GM18517 (cell line): ENCODE results near the gene APP.

Experiments
- ATAC-seq: cut with Tn5 transposase; IDR thresholded peaks from one replicate; pipeline ENCODE4 v1.9.1; 2021; ENCODE audit warnings: mild to moderate bottlenecking, moderate library complexity; ENCODE audit not compliant: unreplicated experiment

Gene APP

GRCh38 chr21:25987531-25987930 lies 183.0 kb downstream of the APP start:
- ATAC-seq = no peak

GRCh38 chr21:25986928-25987327 lies 183.6 kb downstream of the APP start:
- ATAC-seq = no peak

GRCh38 chr21:25985990-25986389 lies 184.6 kb downstream of the APP start:
- no peak for ATAC-seq

- ATAC-seq = no peak
Observed at GRCh38 chr21:25984538-25984937, 186.0 kb downstream of the APP start.

- ATAC-seq = no peak
Observed at GRCh38 chr21:25983745-25984144, 186.8 kb downstream of the APP start.

GRCh38 chr21:25980710-25981109 lies 189.9 kb downstream of the APP start:
- ATAC-seq = no peak

- ATAC-seq = no peak
Observed at GRCh38 chr21:25979845-25980616, 190.5 kb downstream of the APP start.

GRCh38 chr21:25977068-25977611 lies 193.4 kb downstream of the APP start:
- no peak for ATAC-seq

GRCh38 chr21:25974964-25975363 lies 195.6 kb downstream of the APP start:
- ATAC-seq = no peak

GRCh38 chr21:25970254-25970930 lies 200.2 kb downstream of the APP start:
- no peak for ATAC-seq

- ATAC-seq = peak; percentile 30
Observed at GRCh38 chr21:25967901-25968438, 202.6 kb downstream of the APP start.

GRCh38 chr21:25967181-25967900 lies 203.2 kb downstream of the APP start:
- ATAC-seq = peak; percentile 98

GRCh38 chr21:25965951-25966707 lies 204.4 kb downstream of the APP start:
- no peak for ATAC-seq

- ATAC-seq = no peak
Observed at GRCh38 chr21:25964926-25965325, 205.6 kb downstream of the APP start.

- no peak for ATAC-seq
Observed at GRCh38 chr21:25964015-25964414, 206.6 kb downstream of the APP start.

- ATAC-seq = no peak
Observed at GRCh38 chr21:25963181-25963580, 207.4 kb downstream of the APP start.

- ATAC-seq = no peak
Observed at GRCh38 chr21:25961042-25961441, 209.5 kb downstream of the APP start.

GRCh38 chr21:25960402-25960801 lies 210.2 kb downstream of the APP start:
- ATAC-seq = no peak

GRCh38 chr21:25959799-25960198 lies 210.8 kb downstream of the APP start:
- ATAC-seq = no peak

GRCh38 chr21:25956993-25957714 lies 213.4 kb downstream of the APP start:
- no peak for ATAC-seq
